ENCODE measurements around the gene SH3PXD2A. TPM values are rescaled to one million over a fixed set of nuclear protein-coding genes. Genes with fewer than 3 reads are reported as not detected.

The SH3PXD2A gene
- total and polyA plus RNA-seq, 10 donors, result 2.6 to 50.0 (median 35.2) TPM

DNA sequence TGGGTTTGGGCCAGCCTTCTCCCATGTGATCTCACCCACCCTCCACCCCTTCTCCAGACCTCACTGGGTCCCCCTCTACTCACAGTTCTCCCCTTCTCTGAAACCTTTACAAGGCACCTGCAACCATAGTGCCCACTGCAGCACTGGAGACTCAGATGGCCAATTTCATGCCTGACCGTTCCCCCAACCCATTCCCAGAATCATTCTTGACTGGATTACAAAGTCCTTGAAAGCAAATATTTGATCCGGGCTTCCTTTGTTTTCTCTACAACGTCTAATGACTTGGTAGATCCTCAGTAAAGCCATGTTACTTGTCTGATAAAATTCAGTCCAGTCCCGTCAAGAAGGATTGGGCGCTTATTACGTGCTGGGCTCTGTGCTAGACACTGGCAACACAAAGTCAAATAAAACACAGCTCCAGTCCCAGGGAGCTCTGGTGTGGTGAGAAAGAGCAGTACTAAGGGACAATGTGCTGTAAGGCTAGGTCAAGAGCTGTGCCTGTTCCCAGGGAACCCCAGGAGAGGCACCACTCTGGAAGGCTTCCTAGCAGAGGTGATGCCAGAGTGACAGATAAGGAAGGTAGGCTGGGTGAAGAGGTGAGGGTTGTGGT, 36.5 kb downstream of the SH3PXD2A start:
- intact Hi-C loops (cut with DNase I; ENCODE audit: low total_unique reads), result no loop called here
- no peaks in the 10 kb centered on the region for H3K36me3 ChIP-seq
- no peak for TF ChIP-seq POLR2AphosphoS5 (IDR thresholded peaks at IDR 0.05)
- TF ChIP-seq POLR2A (IDR thresholded peaks at IDR 0.05), result no peak
- TF ChIP-seq, protein P1, sequence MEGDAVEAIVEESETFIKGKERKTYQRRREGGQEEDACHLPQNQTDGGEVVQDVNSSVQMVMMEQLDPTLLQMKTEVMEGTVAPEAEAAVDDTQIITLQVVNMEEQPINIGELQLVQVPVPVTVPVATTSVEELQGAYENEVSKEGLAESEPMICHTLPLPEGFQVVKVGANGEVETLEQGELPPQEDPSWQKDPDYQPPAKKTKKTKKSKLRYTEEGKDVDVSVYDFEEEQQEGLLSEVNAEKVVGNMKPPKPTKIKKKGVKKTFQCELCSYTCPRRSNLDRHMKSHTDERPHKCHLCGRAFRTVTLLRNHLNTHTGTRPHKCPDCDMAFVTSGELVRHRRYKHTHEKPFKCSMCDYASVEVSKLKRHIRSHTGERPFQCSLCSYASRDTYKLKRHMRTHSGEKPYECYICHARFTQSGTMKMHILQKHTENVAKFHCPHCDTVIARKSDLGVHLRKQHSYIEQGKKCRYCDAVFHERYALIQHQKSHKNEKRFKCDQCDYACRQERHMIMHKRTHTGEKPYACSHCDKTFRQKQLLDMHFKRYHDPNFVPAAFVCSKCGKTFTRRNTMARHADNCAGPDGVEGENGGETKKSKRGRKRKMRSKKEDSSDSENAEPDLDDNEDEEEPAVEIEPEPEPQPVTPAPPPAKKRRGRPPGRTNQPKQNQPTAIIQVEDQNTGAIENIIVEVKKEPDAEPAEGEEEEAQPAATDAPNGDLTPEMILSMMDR (IDR thresholded peaks at IDR 0.05 in 8 of 11, conservative IDR thresholded peaks at IDR 0.05 in 3 of 11), result no peak
- no peaks in the 10 kb centered on the region for H3K9me3 ChIP-seq
- H3K4me3 ChIP-seq, result no peak overlapping the region
- H3K27me3 ChIP-seq (replicated peaks in 1 of 7), result peaks cover 0 to 15% (median 0%) of the 10 kb centered on the region in 7 donors
- no peak for DNase-seq
- H3K4me1 ChIP-seq, result peaks cover 0 to 28% (median 14%) of the 10 kb centered on the region in 6 donors
- H3K27ac ChIP-seq, result peak overlapping the region in 1 of 8 donors; percentile 28
- WGBS, 5 donors, result 82 to 92% (median 87%) methylated on average over 6 of the region's 6 CpGs

DNA sequence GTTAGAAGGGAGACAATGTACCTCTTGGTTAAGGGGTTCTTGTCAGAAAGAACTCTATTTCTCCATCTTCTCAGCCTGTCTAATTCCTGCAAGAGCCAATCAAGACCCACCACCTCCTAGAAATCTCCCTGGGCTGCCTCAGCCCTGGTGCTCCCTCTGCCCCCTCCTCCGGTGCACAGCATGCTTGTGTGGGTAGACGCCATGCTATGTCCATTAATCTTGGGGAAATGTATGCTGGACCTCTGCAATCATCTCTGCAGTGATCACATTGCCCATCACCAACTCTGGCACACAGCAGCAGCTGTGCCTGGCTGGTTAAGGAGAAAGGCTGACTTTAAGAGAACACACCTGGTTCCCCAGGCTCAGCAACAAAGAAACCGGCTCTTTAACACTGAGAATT, 37.3 kb downstream of the SH3PXD2A start:
- TF ChIP-seq POLR2A (IDR thresholded peaks at IDR 0.05) (no peak), POLR2AphosphoS5 (IDR thresholded peaks at IDR 0.05) (no peak)
- TF ChIP-seq, protein P1 (IDR thresholded peaks at IDR 0.05 in 8 of 11, conservative IDR thresholded peaks at IDR 0.05 in 3 of 11), result no peak
- Histone ChIP-seq H3K4me3 (no peak overlapping the region), H3K36me3 (no peaks in the 10 kb centered on the region), H3K27ac (no peak overlapping the region), H3K4me1 (peaks cover 0 to 30% (median 14%) of the 10 kb centered on the region in 6 donors), H3K9me3 (no peaks in the 10 kb centered on the region), H3K27me3 (replicated peaks in 1 of 7) (peaks cover 0 to 15% (median 0%) of the 10 kb centered on the region in 7 donors)
- intact Hi-C loops (cut with DNase I; ENCODE audit: low total_unique reads), result no loop called here
- 88 to 94% (median 93%) methylated on average over 3 of the region's 3 CpGs for WGBS, 5 donors
- DNase-seq, result peak; percentile 33

DNA sequence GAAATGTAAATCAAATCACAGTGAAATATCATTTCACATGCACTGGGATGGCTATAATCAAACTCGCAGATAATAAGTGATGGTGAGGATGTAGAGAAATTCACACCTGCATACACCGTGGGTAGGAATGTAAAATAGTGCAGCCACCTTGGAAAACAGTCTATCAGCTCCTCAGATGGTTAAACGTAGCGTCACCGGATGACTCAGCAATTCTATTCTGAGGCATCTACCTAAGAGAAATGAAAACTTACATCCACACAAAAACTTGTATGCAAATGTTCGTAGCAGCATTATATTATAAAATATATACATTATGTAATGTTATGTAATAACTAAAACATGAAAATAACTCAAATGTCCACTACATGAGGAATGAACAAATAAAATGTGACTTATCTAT, 38.9 kb downstream of the SH3PXD2A start:
- H3K4me1 ChIP-seq, result peaks cover 0 to 45% (median 25%) of the 10 kb centered on the region in 6 donors
- intact Hi-C loops (cut with DNase I; ENCODE audit: low total_unique reads), result no loop called here
- no peak overlapping the region for H3K27ac ChIP-seq
- WGBS, 5 donors, result 56 to 65% (median 59%) methylated on average over 6 of the region's 6 CpGs
- DNase-seq, result no peak
- no peak overlapping the region for H3K4me3 ChIP-seq
- no peaks in the 10 kb centered on the region for H3K9me3 ChIP-seq
- H3K36me3 ChIP-seq, result no peaks in the 10 kb centered on the region
- peaks cover 0 to 15% (median 0%) of the 10 kb centered on the region in 7 donors for H3K27me3 ChIP-seq (replicated peaks in 1 of 7)
- TF ChIP-seq POLR2A (IDR thresholded peaks at IDR 0.05) (no peak), POLR2AphosphoS5 (IDR thresholded peaks at IDR 0.05) (no peak)
- TF ChIP-seq, protein P1 (IDR thresholded peaks at IDR 0.05 in 8 of 11, conservative IDR thresholded peaks at IDR 0.05 in 3 of 11), result no peak

GRCh38 chr10:103814626-103815370, 40.6 kb downstream of the SH3PXD2A start:
- Histone ChIP-seq H3K4me3 (no peak overlapping the region), H3K27me3 (replicated peaks in 1 of 7) (peaks cover 0 to 4% (median 0%) of the 10 kb centered on the region in 7 donors), H3K4me1 (peaks cover 0 to 36% (median 17%) of the 10 kb centered on the region in 6 donors), H3K9me3 (no peaks in the 10 kb centered on the region), H3K27ac (peak overlapping the region in 4 of 8 donors; percentile 7 to 67 (median 48)), H3K36me3 (no peaks in the 10 kb centered on the region)
- TF ChIP-seq, protein P1 (IDR thresholded peaks at IDR 0.05 in 8 of 11, conservative IDR thresholded peaks at IDR 0.05 in 3 of 11), result no peak
- WGBS, 5 donors, result 86 to 95% (median 90%) methylated on average over 4 of the region's 4 CpGs
- DNase-seq, result no peak
- intact Hi-C loops (cut with DNase I; ENCODE audit: low total_unique reads), result no loop called here
